HepG2 (cell line): ENCODE results near the gene PLVAP. TPM values are rescaled to one million over a fixed set of nuclear protein-coding genes. Genes with fewer than 3 reads are reported as not detected.

Experiments used
- CENPT ChIP-seq: sonication (generic); formaldehyde crosslinking; IDR thresholded peaks from 2 replicates; pipeline ENCODE4 v1.8.0; 2022; ENCODE audit warnings: low read depth, mild to moderate bottlenecking, moderate library complexity, missing genetic modification reagents
- EP300 ChIP-seq, 3 experiments: sonication (generic) in 1 of 3; formaldehyde crosslinking in 1 of 3; IDR thresholded peaks; 2 replicates each; pipeline versions ENCODE4 v1.5.1 to v1.6.1; 2011 to 2020; ENCODE audit warnings: low read depth in 2 of 3, low read length in 2 of 3, borderline replicate concordance in 1 of 3, improper control_type of control experiment in 1 of 3, mild to moderate bottlenecking in 1 of 3, missing genetic modification reagents in 1 of 3, moderate library complexity in 1 of 3
- IRX3 ChIP-seq: sonication (generic); formaldehyde crosslinking; IDR thresholded peaks from 2 replicates; pipeline ENCODE4 v1.8.1; 2023; ENCODE audit warnings: mild to moderate bottlenecking, low read depth, missing genetic modification reagents, borderline replicate concordance
- JDP2 ChIP-seq: sonication (generic); formaldehyde crosslinking; IDR thresholded peaks from 2 replicates; pipeline ENCODE4 v1.8.1; 2022; ENCODE audit warnings: missing genetic modification reagents, borderline replicate concordance
- KDM1A ChIP-seq: IDR thresholded peaks from 2 replicates; pipeline ENCODE4 v1.6.1; 2016; ENCODE audit warnings: missing compliant biosample characterization
- KDM6A ChIP-seq: IDR thresholded peaks from 2 replicates; pipeline ENCODE4 v1.6.1; 2016; ENCODE audit warnings: low read depth
- KLF9 ChIP-seq: IDR thresholded peaks from 2 replicates; pipeline ENCODE4 v1.6.1; 2016; ENCODE audit warnings: low read depth
- MEIS2 ChIP-seq: sonication (generic); formaldehyde crosslinking; IDR thresholded peaks from 2 replicates; pipeline ENCODE4 v1.9.0; 2021; ENCODE audit warnings: mild to moderate bottlenecking, missing genetic modification reagents
- PRMT3 ChIP-seq: sonication (generic); formaldehyde crosslinking; IDR thresholded peaks from 2 replicates; pipeline ENCODE4 v1.8.1; 2022; ENCODE audit warnings: low read depth, mild to moderate bottlenecking, moderate library complexity, missing genetic modification reagents, borderline replicate concordance
- ZBTB34 ChIP-seq: sonication (generic); formaldehyde crosslinking; IDR thresholded peaks from 2 replicates; pipeline ENCODE4 v1.8.0; 2022; ENCODE audit warnings: mild to moderate bottlenecking, missing genetic modification reagents
- ZBTB7B ChIP-seq: sonication (generic); formaldehyde crosslinking; IDR thresholded peaks from 2 replicates; pipeline ENCODE4 v1.4.0; 2020; ENCODE audit warnings: missing genetic modification reagents
- ZFP36L2 ChIP-seq: sonication (generic); formaldehyde crosslinking; IDR thresholded peaks from 2 replicates; pipeline ENCODE4 v1.4.0; 2020; ENCODE audit warnings: missing genetic modification reagents
- ZNF124 ChIP-seq: sonication (generic); formaldehyde crosslinking; IDR thresholded peaks from 2 replicates; pipeline ENCODE4 v1.4.0; 2020; ENCODE audit warnings: missing genetic modification reagents
- ZNF33B ChIP-seq: sonication (generic); formaldehyde crosslinking; IDR thresholded peaks from 2 replicates; pipeline ENCODE4 v1.5.1; 2020; ENCODE audit warnings: mild to moderate bottlenecking, missing genetic modification reagents
- ZNF496 ChIP-seq: sonication (generic); formaldehyde crosslinking; IDR thresholded peaks from 2 replicates; pipeline ENCODE4 v1.8.1; 2023; ENCODE audit warnings: mild to moderate bottlenecking, moderate library complexity, missing genetic modification reagents; ENCODE audit not compliant: insufficient replicate concordance
- ZNF605 ChIP-seq: sonication (generic); formaldehyde crosslinking; IDR thresholded peaks from 2 replicates; pipeline ENCODE4 v1.8.0; 2022; ENCODE audit warnings: mild to moderate bottlenecking, missing genetic modification reagents
- ZNF614 ChIP-seq: IDR thresholded peaks from 2 replicates; pipeline ENCODE4 v1.6.1; 2018; ENCODE audit warnings: missing biosample characterization, missing genetic modification reagents, inconsistent platforms, borderline replicate concordance
- ZNF691 ChIP-seq: sonication (generic); formaldehyde crosslinking; IDR thresholded peaks from 2 replicates; pipeline ENCODE4 v1.4.0; 2020; ENCODE audit warnings: missing genetic modification reagents, low read depth, mild to moderate bottlenecking, borderline replicate concordance
- ZNF747 ChIP-seq: sonication (generic); formaldehyde crosslinking; IDR thresholded peaks from 2 replicates; pipeline ENCODE4 v1.8.1; 2023; ENCODE audit warnings: missing genetic modification reagents, mild to moderate bottlenecking, borderline replicate concordance
- ZNF792 ChIP-seq: IDR thresholded peaks from 2 replicates; pipeline ENCODE4 v1.6.1; 2016
- polyA plus RNA-seq, 8 experiments: library from polyadenylated mRNA; depleted of rRNA in 3 of 8; stranded (reverse) in 7 of 8; unstranded in 1 of 8; fragments of >200 nt; fragmentation: Illumina TruSeq in 4 of 8; extraction: Trizol in 4 of 8; gene quantifications; 2 replicates each; pipeline versions ENCODE4 v1.2.1 to v1.2.3, GENCODE V29; 2011 to 2016; ENCODE audit warnings: low read depth in 4 of 8, missing spikeins in 1 of 8, mixed read lengths in 1 of 8; ENCODE audit not compliant: insufficient read depth in 1 of 8
- total RNA-seq, 5 experiments: library from RNA; depleted of rRNA; stranded (reverse); fragments of >200 nt; fragmentation: Illumina TruSeq; extraction: Trizol; gene quantifications; 2 replicates each; pipeline ENCODE4 v1.2.3, GENCODE V29; 2016; ENCODE audit warnings: low read depth in 1 of 5
- TF ChIP-seq, protein P1 (sequence below): sonication (generic); formaldehyde crosslinking; conservative IDR thresholded peaks from 2 replicates; pipeline ENCODE4 v1.8.1; 2023; ENCODE audit warnings: missing genetic modification reagents
- TF ChIP-seq, protein P2 (sequence below): sonication (generic); formaldehyde crosslinking; IDR thresholded peaks from 2 replicates; pipeline ENCODE4 v1.5.0; 2020; ENCODE audit warnings: missing genetic modification reagents
- TF ChIP-seq, protein P3 (sequence below): IDR thresholded peaks from 2 replicates; pipeline ENCODE4 v1.6.1; 2016; ENCODE audit warnings: low read depth, control low read depth

Gene PLVAP
- total and polyA plus RNA-seq, 2 of the 13 experiments (the other 11 are each of a cell fraction or from before 2014, with no cell fraction given) = 0.26 TPM; not detected in 1

GRCh38 chr19:17336872-17337674, 40.1 kb downstream of the PLVAP start, which contains the start of gene GTPBP3 (continued):
- TF ChIP-seq ZBTB34 (CRISPR knock-in tag) (no peak; the same call in 1 of the 2 replicates), ZFP36L2 (CRISPR knock-in tag) (no peak), ZNF747 (peak; percentile 80), ZNF496 (CRISPR knock-in tag) (no peak), PRMT3 (CRISPR knock-in tag) (peak; percentile 85; the same call in 1 of the 2 replicates), EP300 (IDR thresholded peaks at IDR 0.05; ENCODE audit: low read depth in 2 of 2, low read length in 2 of 2) (0 out of 4 replicates have a peak, but pooled peaks of 1 of the 2 experiments have one; percentile 12), EP300 (CRISPR knock-in tag; IDR thresholded peaks at IDR 0.05; ENCODE audit: borderline replicate concordance) (no peak), KDM1A (CRISPR knock-in tag) (no peak), MEIS2 (CRISPR knock-in tag) (peak; percentile 15; the same call in 1 of the 2 replicates), ZNF792 (CRISPR knock-in tag) (no peak; the same call in none of the 2 replicates), ZNF124 (no peak; the same call in 1 of the 2 replicates), IRX3 (CRISPR knock-in tag) (no peak), KLF9 (CRISPR knock-in tag) (no peak; the same call in 1 of the 2 replicates), KDM6A (CRISPR knock-in tag) (no peak), CENPT (0 out of 2 replicates have a peak, but pooled peaks have one; percentile 46), ZBTB7B (CRISPR knock-in tag) (no peak; the same call in 1 of the 2 replicates), JDP2 (CRISPR knock-in tag) (no peak; the same call in 1 of the 2 replicates), ZNF605 (CRISPR knock-in tag) (peak; percentile 88), ZNF614 (0 out of 2 replicates have a peak, but pooled peaks have one; percentile 23), ZNF691 (CRISPR knock-in tag) (peak; percentile 61; the same call in 1 of the 2 replicates), ZNF33B (CRISPR knock-in tag) (no peak)
- TF ChIP-seq, protein P1, sequence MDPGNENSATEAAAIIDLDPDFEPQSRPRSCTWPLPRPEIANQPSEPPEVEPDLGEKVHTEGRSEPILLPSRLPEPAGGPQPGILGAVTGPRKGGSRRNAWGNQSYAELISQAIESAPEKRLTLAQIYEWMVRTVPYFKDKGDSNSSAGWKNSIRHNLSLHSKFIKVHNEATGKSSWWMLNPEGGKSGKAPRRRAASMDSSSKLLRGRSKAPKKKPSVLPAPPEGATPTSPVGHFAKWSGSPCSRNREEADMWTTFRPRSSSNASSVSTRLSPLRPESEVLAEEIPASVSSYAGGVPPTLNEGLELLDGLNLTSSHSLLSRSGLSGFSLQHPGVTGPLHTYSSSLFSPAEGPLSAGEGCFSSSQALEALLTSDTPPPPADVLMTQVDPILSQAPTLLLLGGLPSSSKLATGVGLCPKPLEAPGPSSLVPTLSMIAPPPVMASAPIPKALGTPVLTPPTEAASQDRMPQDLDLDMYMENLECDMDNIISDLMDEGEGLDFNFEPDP = no peak
- TF ChIP-seq, protein P2, sequence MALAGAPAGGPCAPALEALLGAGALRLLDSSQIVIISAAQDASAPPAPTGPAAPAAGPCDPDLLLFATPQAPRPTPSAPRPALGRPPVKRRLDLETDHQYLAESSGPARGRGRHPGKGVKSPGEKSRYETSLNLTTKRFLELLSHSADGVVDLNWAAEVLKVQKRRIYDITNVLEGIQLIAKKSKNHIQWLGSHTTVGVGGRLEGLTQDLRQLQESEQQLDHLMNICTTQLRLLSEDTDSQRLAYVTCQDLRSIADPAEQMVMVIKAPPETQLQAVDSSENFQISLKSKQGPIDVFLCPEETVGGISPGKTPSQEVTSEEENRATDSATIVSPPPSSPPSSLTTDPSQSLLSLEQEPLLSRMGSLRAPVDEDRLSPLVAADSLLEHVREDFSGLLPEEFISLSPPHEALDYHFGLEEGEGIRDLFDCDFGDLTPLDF = peak; percentile 95
- TF ChIP-seq, protein P3, sequence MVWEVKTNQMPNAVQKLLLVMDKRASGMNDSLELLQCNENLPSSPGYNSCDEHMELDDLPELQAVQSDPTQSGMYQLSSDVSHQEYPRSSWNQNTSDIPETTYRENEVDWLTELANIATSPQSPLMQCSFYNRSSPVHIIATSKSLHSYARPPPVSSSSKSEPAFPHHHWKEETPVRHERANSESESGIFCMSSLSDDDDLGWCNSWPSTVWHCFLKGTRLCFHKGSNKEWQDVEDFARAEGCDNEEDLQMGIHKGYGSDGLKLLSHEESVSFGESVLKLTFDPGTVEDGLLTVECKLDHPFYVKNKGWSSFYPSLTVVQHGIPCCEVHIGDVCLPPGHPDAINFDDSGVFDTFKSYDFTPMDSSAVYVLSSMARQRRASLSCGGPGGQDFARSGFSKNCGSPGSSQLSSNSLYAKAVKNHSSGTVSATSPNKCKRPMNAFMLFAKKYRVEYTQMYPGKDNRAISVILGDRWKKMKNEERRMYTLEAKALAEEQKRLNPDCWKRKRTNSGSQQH (CRISPR knock-in tag) = peak; percentile 84; the same call in 1 of the 2 replicates
